SK-N-SH (cell line): ENCODE measurements around the gene SLC39A13. TPM values are rescaled to one million over a fixed set of nuclear protein-coding genes. Genes with fewer than 3 reads are reported as not detected.

Experiments
- CTCF ChIA-PET: fragments of 300-600, 350-600 bp; formaldehyde crosslinking; extraction: SDS; loops from one replicate; lab custom pipeline; 2021; lab: Yijun Ruan, JAX
- POLR2A ChIA-PET: fragments of 350-600 bp; sonication (Branson Sonifier 250); formaldehyde crosslinking; extraction: SDS; loops from one replicate; lab custom pipeline; 2020; ENCODE audit warnings: antibody characterized with exemption, inconsistent platforms; lab: Yijun Ruan, JAX
- DNase-seq: peaks from one replicate; pipeline ENCODE4 v3.0.0; 2012
- H2AFZ ChIP-seq: fragments of 200-600 bp; sonication (generic); 2 replicates; pipeline ENCODE4 v1.8.1; 2016; ENCODE audit warnings: antibody characterized with exemption, mild to moderate bottlenecking, low read depth
- H3F3A ChIP-seq: fragments of 200-600 bp; sonication (generic); replicated peaks from 2 replicates; pipeline ENCODE3; 2016; ENCODE audit warnings: antibody characterized with exemption, mild to moderate bottlenecking; ENCODE audit not compliant: insufficient read depth
- H3K27ac ChIP-seq, 2 experiments: fragments of 200-500 bp in 1 of 2; fragments of 200-600 bp in 1 of 2; sonication (Bioruptor generic) in 1 of 2; sonication (generic), shearing (Covaris generic) in 1 of 2; 2 replicates each; pipeline versions ENCODE4 v1.5.1 to v1.6.1; 2014 to 2016; ENCODE audit warnings: low read depth in 2 of 2, inconsistent platforms in 1 of 2, low read length in 1 of 2, mild to moderate bottlenecking in 1 of 2, mixed read lengths in 1 of 2
- H3K27me3 ChIP-seq: fragments of 200-600 bp; sonication (generic), shearing (Covaris generic); 2 replicates; pipeline ENCODE4 v1.6.1; 2016; ENCODE audit warnings: mixed run types; ENCODE audit not compliant: insufficient read depth
- H3K36me3 ChIP-seq, 2 experiments: fragments of 200-500 bp in 1 of 2; fragments of 200-600 bp in 1 of 2; sonication (Bioruptor generic) in 1 of 2; sonication (generic) in 1 of 2; replicated peaks in 1 of 2; 2 replicates each; pipeline versions ENCODE3 to v1.5.1; 2014 to 2016; ENCODE audit warnings: low read length in 1 of 2, mild to moderate bottlenecking in 1 of 2; ENCODE audit not compliant: insufficient read depth in 2 of 2, control insufficient read depth in 1 of 2
- H3K4me1 ChIP-seq, 2 experiments: fragments of 200-500 bp in 1 of 2; fragments of 200-600 bp in 1 of 2; sonication (Bioruptor generic) in 1 of 2; sonication (generic), shearing (Covaris generic) in 1 of 2; 2 replicates each; pipeline versions ENCODE4 v1.5.1 to v1.6.1; 2014 to 2016; ENCODE audit warnings: low read depth in 1 of 2, low read length in 1 of 2, mixed run types in 1 of 2; ENCODE audit not compliant: insufficient read depth in 2 of 2, control insufficient read depth in 1 of 2
- H3K4me2 ChIP-seq: fragments of 200-600 bp; sonication (generic), shearing (Covaris generic); 2 replicates; pipeline ENCODE4 v1.6.1; 2017; ENCODE audit warnings: mixed run types
- H3K4me3 ChIP-seq, 2 experiments: fragments of 200-500 bp in 1 of 2; fragments of 200-600 bp in 1 of 2; sonication (Bioruptor generic) in 1 of 2; sonication (generic), shearing (Covaris generic) in 1 of 2; 2 replicates each; pipeline versions ENCODE4 v1.5.1 to v1.8.1; 2014 to 2016; ENCODE audit warnings: low read depth in 2 of 2, inconsistent platforms in 1 of 2, low read length in 1 of 2, mild to moderate bottlenecking in 1 of 2, mixed read lengths in 1 of 2, moderate library complexity in 1 of 2
- H3K79me2 ChIP-seq: fragments of 200-600 bp; sonication (generic); 2 replicates; pipeline ENCODE4 v1.8.1; 2017; ENCODE audit warnings: mild to moderate bottlenecking; ENCODE audit not compliant: insufficient read depth
- H3K9ac ChIP-seq: fragments of 200-600 bp; sonication (generic); 2 replicates; pipeline ENCODE4 v1.6.1; 2017; ENCODE audit warnings: mixed run types
- H3K9me2 ChIP-seq: fragments of 200-600 bp; sonication (generic); 2 replicates; pipeline ENCODE4 v1.6.1; 2017; ENCODE audit warnings: mixed run types
- H3K9me3 ChIP-seq: fragments of 200-600 bp; sonication (generic); 2 replicates; pipeline ENCODE4 v1.6.1; 2017; ENCODE audit warnings: mixed run types, mild to moderate bottlenecking, moderate library complexity
- H4K20me1 ChIP-seq: fragments of 200-600 bp; sonication (generic); 2 replicates; pipeline ENCODE4 v1.6.1; 2017; ENCODE audit warnings: mild to moderate bottlenecking, mixed run types; ENCODE audit not compliant: insufficient read depth
- CHD2 ChIP-seq: fragments of 150-350 bp; IDR thresholded peaks from 2 replicates; pipeline ENCODE4 v1.6.1; 2018; ENCODE audit warnings: low read length; ENCODE audit not compliant: partially characterized antibody
- ELF1 ChIP-seq: IDR thresholded peaks from 2 replicates; pipeline ENCODE4 v1.4.0; 2012
- FOSL2 ChIP-seq: IDR thresholded peaks from 2 replicates; pipeline ENCODE4 v1.4.0; 2012; ENCODE audit warnings: low read depth, mild to moderate bottlenecking, moderate library complexity, borderline replicate concordance
- MXI1 ChIP-seq: IDR thresholded peaks from 2 replicates; pipeline ENCODE4 v1.6.1; 2012; ENCODE audit warnings: mild to moderate bottlenecking, low read depth, low read length, improper control_type of control experiment
- NFIC ChIP-seq: IDR thresholded peaks from 2 replicates; pipeline ENCODE4 v1.4.0; 2012; ENCODE audit warnings: borderline replicate concordance
- NRF1 ChIP-seq: IDR thresholded peaks from 2 replicates; pipeline ENCODE4 v1.6.1; 2012; ENCODE audit warnings: low read depth, mild to moderate bottlenecking, low read length
- RAD21 ChIP-seq: IDR thresholded peaks from 2 replicates; pipeline ENCODE4 v1.6.1; 2012; ENCODE audit warnings: mild to moderate bottlenecking, low read length
- SIN3A ChIP-seq: IDR thresholded peaks from 2 replicates; pipeline ENCODE4 v1.6.1; 2012; ENCODE audit warnings: low read depth, mild to moderate bottlenecking, low read length, moderate library complexity, borderline replicate concordance
- TAF1 ChIP-seq: IDR thresholded peaks from 2 replicates; pipeline ENCODE4 v1.6.1; 2012; ENCODE audit warnings: low read depth, mild to moderate bottlenecking, low read length, moderate library complexity, borderline replicate concordance
- TCF12 ChIP-seq: IDR thresholded peaks from 2 replicates; pipeline ENCODE4 v1.4.0; 2012
- TEAD4 ChIP-seq: IDR thresholded peaks from 2 replicates; pipeline ENCODE4 v1.4.0; 2012; ENCODE audit warnings: mild to moderate bottlenecking, borderline replicate concordance; ENCODE audit not compliant: insufficient read depth
- WGBS: methylation state at CpG from one replicate; pipeline ENCODE4 v1.1.6; 2017; ENCODE audit warnings: low lambda C conversion rate; 5-methylcytosine and 5-hydroxymethylcytosine counted together
- polyA plus RNA-seq, 3 experiments: library from polyadenylated mRNA; depleted of rRNA; stranded (reverse); fragments of >200 nt; gene quantifications; 2 replicates each; pipeline ENCODE4 v1.2.3, GENCODE V29; 2012
- TF ChIP-seq, protein P1 (sequence below): fragments of 200-600 bp; sonication (generic); IDR thresholded peaks from 2 replicates; pipeline ENCODE4 v1.6.1; 2017; ENCODE audit warnings: antibody characterized with exemption, mild to moderate bottlenecking, moderate library complexity
- TF ChIP-seq, protein P2 (sequence below): IDR thresholded peaks from 2 replicates; pipeline ENCODE4 v1.4.0; 2012; ENCODE audit warnings: low read depth, borderline replicate concordance
- TF ChIP-seq, protein P3 (sequence below): fragments of 150-350 bp; IDR thresholded peaks from 2 replicates; pipeline ENCODE4 v1.6.1; 2016; ENCODE audit warnings: mild to moderate bottlenecking, low read depth, low read length
- TF ChIP-seq, protein P4 (sequence below): IDR thresholded peaks from 2 replicates; pipeline ENCODE4 v1.4.0; 2012; ENCODE audit warnings: low read depth, borderline replicate concordance

SLC39A13 gene
- polyA plus RNA-seq, 1 of the 3 experiments (the other 2 are of a cell fraction) = 65.5 TPM

DNA sequence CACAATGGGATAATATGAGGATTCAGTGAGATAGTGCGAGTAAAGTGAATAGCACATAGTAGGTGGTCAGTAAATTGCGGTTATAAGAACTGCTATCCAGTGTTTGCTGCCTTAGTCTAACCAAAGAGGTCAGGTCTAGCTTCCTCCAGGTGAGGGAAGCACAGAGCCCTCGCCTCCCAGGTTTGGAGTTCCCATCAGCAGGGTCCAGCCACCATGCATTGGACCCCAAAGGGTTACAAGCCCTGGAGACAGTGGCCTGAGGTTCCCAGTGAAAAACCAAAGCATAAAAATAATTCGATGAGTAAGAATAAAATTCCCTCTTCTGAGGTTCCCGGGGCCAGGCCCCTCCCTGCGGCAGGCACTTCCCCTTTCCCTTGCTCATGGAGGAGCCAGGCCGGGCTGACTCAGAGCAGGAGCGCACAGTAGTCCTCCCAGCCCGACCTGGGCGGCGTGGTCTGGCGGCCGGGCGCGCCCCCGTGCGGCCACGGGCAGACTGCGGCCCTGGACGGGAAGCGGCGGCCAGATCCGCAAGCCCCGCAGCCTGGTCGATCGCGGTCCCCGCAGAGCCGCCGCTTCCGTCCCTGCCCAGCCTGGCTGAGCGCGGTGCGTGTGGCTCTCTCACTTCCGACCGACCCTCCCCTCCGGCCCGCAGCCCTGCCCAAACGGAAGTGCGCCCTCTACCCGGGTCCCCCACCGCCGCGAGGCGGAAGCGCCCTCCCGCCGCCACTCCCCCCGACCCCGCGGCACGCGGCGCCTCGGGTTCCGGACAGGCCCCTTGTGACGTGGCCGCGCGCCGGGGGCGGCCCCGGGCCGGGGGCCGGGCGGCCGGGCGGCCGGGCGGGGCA lies at the start of gene SLC39A13 (continued):
- TF ChIP-seq, protein P1, sequence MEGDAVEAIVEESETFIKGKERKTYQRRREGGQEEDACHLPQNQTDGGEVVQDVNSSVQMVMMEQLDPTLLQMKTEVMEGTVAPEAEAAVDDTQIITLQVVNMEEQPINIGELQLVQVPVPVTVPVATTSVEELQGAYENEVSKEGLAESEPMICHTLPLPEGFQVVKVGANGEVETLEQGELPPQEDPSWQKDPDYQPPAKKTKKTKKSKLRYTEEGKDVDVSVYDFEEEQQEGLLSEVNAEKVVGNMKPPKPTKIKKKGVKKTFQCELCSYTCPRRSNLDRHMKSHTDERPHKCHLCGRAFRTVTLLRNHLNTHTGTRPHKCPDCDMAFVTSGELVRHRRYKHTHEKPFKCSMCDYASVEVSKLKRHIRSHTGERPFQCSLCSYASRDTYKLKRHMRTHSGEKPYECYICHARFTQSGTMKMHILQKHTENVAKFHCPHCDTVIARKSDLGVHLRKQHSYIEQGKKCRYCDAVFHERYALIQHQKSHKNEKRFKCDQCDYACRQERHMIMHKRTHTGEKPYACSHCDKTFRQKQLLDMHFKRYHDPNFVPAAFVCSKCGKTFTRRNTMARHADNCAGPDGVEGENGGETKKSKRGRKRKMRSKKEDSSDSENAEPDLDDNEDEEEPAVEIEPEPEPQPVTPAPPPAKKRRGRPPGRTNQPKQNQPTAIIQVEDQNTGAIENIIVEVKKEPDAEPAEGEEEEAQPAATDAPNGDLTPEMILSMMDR = peak; percentile 80
- TF ChIP-seq NFIC (no peak; the same call in 1 of the 2 replicates), ELF1 (peak; percentile 64), CHD2 (peak; percentile 82), RAD21 (peak; percentile 78)
- TF ChIP-seq, protein P2, sequence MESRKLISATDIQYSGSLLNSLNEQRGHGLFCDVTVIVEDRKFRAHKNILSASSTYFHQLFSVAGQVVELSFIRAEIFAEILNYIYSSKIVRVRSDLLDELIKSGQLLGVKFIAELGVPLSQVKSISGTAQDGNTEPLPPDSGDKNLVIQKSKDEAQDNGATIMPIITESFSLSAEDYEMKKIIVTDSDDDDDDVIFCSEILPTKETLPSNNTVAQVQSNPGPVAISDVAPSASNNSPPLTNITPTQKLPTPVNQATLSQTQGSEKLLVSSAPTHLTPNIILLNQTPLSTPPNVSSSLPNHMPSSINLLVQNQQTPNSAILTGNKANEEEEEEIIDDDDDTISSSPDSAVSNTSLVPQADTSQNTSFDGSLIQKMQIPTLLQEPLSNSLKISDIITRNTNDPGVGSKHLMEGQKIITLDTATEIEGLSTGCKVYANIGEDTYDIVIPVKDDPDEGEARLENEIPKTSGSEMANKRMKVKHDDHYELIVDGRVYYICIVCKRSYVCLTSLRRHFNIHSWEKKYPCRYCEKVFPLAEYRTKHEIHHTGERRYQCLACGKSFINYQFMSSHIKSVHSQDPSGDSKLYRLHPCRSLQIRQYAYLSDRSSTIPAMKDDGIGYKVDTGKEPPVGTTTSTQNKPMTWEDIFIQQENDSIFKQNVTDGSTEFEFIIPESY = no peak
- TF ChIP-seq, protein P3, sequence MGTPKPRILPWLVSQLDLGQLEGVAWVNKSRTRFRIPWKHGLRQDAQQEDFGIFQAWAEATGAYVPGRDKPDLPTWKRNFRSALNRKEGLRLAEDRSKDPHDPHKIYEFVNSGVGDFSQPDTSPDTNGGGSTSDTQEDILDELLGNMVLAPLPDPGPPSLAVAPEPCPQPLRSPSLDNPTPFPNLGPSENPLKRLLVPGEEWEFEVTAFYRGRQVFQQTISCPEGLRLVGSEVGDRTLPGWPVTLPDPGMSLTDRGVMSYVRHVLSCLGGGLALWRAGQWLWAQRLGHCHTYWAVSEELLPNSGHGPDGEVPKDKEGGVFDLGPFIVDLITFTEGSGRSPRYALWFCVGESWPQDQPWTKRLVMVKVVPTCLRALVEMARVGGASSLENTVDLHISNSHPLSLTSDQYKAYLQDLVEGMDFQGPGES = 0 out of 2 replicates have a peak, but pooled peaks have one; percentile 33

DNA sequence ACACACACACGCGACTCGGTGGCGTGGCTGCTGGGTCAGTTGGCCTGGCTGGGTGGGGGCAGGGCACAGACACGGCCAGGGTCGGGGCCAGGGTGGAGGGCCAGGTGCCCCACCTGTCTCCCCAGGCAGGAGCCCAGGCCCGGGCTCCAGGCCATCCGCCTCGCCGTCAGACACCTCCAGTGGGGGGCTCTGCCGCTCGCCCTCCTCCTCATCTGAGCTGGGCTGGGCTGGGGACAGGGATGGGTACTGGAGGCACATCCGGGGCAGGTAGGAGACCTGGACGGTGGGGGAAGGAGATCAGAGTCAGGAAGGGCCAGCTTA lies 49.7 kb upstream of the SLC39A13 start:
- no peaks in the 10 kb centered on the region for H3K9me2 ChIP-seq
- no peak for TF ChIP-seq TEAD4
- TF ChIP-seq, protein P4, sequence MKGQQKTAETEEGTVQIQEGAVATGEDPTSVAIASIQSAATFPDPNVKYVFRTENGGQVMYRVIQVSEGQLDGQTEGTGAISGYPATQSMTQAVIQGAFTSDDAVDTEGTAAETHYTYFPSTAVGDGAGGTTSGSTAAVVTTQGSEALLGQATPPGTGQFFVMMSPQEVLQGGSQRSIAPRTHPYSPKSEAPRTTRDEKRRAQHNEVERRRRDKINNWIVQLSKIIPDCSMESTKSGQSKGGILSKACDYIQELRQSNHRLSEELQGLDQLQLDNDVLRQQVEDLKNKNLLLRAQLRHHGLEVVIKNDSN = no peak
- TF ChIP-seq FOSL2 = no peak
- no peak for TF ChIP-seq MXI1
- TF ChIP-seq TAF1 = no peak
- no peak for TF ChIP-seq NRF1
- no peak for TF ChIP-seq SIN3A
- TF ChIP-seq, protein P2 = no peak
- no peak for TF ChIP-seq TCF12
- TF ChIP-seq, protein P1 = no peak
- TF ChIP-seq, all 33 proteins: peak for 0
- WGBS = 71% methylated on average over 10 of the region's 14 CpGs
- ChIA-PET POLR2A (no interaction called here), CTCF (interaction anchor here (3.9 kb wide), 1 partner anchor 14 kb away, joined by 24 read pairs; no protein-coding TSS in a partner anchor)
- no peak overlapping the region for H3K4me3 ChIP-seq
- no peaks in the 10 kb centered on the region for H4K20me1 ChIP-seq
- H3K27me3 ChIP-seq = no peaks in the 10 kb centered on the region
- no peak for DNase-seq
- H3K79me2 ChIP-seq = no peaks in the 10 kb centered on the region
- peaks cover 5% of the 10 kb centered on the region for H3F3A ChIP-seq
- H3K4me2 ChIP-seq = no peak overlapping the region
- H3K9ac ChIP-seq = no peak overlapping the region
- H3K27ac ChIP-seq = no peak overlapping the region
- H3K9me3 ChIP-seq = no peaks in the 10 kb centered on the region
- H3K36me3 ChIP-seq = no peaks in the 10 kb centered on the region
- H2AFZ ChIP-seq = no peak overlapping the region
- peaks cover 0 to 3% of the 10 kb centered on the region in 2 experiments; a peak in 1 of 4 replicates for H3K4me1 ChIP-seq
